Stimulated activated CD8-positive, alpha-beta memory T cell treated with anti-CD3 and anti-CD28 coated beads, Interleukin-7, amount 100 ng/mL, for 1 hour (primary cell): Measurements from ENCODE around the gene KCNIP1.

Source experiments
- DNase-seq, 2 donors: peaks; one replicate each; pipeline ENCODE4 v3.0.0-alpha.2; 2020; ENCODE audit warnings: low read depth in 2 of 2

The KCNIP1 gene

GRCh38 chr5:170483701-170484458 is 19.9 kb upstream of the KCNIP1 start:
- DNase-seq: no peak

DNA sequence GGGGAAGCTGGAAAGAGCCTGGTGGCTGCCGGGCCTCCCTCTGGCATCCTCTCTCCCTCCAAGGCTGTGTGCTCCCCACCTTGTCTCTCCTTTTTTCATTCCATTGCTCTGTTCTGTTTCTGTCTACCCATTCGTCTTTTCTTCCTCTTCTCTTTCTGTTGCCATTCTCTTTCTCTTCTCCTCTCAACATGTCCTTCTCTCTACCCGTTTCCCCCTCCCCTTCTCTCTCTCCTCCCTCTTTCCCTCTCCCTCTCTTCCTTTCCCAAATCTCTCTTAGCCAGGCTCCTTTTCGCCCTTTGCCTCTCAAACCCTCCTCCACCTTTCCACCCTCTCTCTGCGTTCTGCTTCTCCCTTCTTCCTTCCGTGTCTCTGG is 19.4 kb upstream of the KCNIP1 start:
- no peak for DNase-seq

DNA sequence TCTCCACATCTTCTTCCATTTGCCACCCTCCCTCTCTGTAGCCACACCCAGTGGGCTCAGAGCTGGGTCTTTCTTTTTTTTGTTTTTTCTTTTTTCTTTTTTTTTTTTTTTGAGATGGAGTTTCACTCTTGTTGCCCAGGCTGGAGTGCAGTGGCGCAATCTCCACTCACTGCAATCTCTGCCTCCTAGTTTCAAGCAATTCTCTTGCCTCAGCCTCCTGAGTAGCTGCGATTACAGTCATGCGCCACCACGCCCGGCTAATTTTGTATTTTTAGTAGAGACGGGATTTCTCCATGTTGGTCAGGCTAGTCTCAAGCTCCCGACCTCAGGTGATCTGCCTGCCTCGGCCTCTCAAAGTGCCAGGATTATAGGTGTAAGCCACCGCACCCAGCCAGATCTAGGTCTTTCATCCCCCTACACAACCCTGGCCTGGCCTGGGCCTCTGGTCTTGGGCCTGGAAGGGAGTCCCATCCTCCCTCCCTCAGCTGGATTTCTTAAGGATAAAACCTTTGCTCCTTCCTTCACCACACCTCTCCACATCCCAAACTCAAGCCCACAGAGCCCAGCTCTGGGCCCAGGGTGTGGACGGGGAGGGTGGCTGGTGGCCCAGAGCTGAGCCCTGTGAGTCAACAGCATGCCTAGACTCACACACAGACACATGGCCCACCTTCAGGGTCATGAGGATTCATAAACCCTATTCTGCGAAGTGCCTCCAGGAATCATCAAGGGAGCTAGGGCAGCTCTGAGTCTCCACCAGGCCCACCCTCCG is 18.8 kb upstream of the KCNIP1 start:
- DNase-seq: no peak

DNA sequence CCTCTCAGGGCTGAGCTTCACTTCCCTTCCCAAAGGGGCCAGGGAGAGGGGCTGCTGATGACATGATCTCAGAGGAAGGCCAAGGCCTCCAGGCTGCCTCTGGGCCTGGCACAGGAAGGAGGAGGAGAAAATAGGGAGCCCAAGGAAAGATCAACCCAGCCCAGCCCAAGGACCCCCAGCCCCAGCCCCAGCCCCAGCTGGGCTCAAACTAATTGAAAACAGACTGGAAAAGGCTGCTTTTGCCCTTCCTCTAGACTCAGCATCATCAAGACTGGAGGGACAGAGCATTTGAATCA is 18.3 kb upstream of the KCNIP1 start:
- no peak for DNase-seq

DNA sequence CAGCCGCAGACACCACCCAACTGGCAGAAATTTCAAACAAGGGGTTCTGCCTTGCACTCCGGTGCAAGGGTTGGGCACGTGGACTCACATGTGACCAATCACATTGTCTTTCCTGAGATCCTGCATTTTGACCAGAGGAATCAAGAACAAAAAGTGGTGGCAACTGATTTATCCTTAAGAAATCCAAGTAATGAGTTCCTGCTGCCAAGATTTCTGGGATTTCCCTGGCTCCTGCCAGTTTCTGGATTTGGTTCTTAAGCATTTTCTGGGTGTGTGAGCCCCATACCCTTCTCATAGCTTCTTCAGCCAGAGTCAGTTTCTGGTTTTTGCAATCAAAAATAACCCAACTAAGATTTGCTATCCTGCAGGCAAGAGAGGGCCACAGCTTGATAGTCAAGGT is 17.4 kb upstream of the KCNIP1 start:
- DNase-seq: no peak

- DNase-seq: no peak
Observed at GRCh38 chr5:170488570-170488969, 15.2 kb upstream of the KCNIP1 start.

GRCh38 chr5:170489199-170489598 is 14.6 kb upstream of the KCNIP1 start:
- DNase-seq: no peak

GRCh38 chr5:170490381-170490780 is 13.4 kb upstream of the KCNIP1 start:
- DNase-seq: no peak

DNA sequence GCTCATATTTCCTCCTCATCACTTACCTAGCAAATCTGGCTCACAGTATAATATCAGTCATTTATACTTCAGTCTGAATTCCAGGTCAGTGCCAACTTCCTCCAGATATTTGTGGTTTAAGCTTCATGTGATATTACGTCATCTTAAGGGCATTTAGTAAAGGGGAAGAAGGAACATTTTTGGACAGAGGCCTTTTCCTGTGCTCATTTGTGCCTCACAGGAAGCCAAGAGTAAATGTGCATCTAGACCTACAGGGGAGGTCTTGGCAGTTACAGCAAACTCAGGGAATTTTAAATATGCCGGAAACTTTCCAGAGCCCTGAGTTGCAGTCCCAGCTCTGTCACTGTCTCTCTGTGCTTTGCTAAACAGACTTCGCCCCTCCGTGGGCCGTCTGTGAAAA is 12.3 kb upstream of the KCNIP1 start:
- DNase-seq: no peak

- DNase-seq: no peak
Observed at GRCh38 chr5:170493028-170493820, 10.6 kb upstream of the KCNIP1 start.

GRCh38 chr5:170494041-170494440 is 9.8 kb upstream of the KCNIP1 start:
- no peak for DNase-seq

- DNase-seq: no peak
Observed at GRCh38 chr5:170495825-170496661, 7.8 kb upstream of the KCNIP1 start.

GRCh38 chr5:170496662-170497028 is 7.2 kb upstream of the KCNIP1 start:
- no peak for DNase-seq

DNA sequence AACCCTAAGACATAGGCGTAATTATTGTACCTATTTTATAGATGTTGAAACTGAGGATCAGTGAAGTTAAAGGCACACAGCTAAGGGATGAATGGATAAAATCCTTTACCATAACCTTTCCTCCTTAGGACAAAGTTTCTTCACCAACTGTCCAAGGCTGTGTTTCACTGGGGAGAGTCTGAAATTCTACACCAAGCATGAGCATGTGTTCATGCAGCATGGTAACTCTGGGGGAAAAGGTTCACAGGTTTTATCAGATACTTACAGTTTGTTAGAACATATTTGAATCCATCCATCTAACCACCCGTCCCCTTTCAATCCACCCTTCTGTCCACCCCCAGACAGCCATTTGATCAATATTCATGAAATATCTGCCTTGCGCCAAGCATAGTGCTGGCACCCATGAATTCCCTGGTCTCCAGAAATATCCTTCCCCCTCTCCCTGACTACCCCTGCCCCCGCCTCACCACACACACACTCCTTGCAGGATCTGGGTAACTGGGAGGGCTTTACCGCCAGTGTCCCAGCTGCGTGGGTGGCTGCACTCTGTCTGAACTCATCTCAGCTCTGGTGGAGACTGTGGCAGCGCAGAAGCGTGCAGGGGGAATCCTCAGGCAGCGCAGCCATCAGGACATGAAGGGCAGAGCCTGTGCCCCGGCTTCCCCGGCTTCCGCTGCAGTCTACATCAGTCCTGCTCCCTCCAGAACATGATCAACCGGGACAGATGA is 6.3 kb upstream of the KCNIP1 start:
- no peak for DNase-seq

DNA sequence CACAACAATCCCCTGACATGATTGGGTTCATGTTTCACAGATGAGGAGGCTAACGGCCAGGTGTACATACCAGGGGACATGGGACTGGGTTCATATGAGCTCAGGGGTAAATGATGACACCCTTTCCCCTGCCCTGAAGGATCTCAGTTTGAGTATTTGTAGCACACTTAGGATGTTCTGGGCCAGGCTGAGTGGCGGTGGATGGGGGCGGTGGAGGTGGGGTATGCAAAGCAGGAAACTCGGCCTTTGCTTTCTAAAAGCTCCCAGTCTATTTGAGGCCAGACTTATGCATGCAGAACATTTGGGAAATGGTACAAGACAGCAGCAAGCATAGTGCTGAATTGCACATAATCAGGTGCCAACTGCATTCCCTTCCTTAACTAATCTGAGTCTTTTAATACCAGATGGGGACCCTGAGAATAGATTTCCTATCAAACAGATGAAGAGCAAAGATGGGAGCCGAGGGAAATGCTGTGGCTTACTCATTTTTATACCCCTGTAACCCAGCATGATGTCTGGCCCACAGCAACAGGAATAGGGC is 4.9 kb upstream of the KCNIP1 start:
- DNase-seq: no peak

- no peak for DNase-seq
Observed at GRCh38 chr5:170499621-170500020, 4.2 kb upstream of the KCNIP1 start.

DNA sequence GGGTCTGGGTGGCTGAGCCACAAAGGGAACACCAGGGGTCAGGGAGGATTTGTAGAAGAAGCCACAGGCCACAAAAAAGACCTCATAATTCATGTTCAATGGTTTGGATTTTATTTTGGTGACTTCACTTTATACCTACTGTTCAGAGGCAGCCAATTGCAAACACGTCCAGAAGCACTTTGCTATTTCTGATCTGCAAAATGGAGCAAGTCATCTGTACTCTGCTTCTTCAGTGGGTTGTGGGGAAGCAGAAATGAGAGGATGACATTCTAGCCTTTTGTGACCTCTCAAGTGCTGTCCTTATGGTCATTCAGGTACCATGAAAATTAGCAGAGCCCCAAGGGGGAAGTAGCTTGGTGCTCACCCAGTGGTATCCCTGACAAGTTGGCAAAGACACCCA is 2.5 kb upstream of the KCNIP1 start:
- DNase-seq: no peak

DNA sequence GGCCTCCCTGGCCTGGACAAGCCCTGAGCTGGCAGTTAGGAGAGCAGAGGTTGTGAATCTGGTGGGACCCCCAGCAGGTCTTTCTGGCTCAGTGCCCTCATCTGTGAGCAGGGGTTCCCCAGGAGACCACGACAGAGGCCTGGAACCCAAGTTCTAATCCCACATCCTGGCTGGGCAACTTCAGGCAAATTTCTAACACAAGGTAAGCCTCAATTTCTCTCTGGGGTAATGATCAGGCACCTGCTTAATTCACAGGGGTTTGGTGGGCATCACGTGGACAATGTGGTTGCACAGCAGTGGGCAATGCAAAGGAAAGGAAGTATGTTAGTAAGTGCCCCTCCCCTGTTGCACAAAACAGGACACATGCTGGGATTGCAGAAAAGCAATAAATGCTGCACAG is 1.9 kb upstream of the KCNIP1 start:
- DNase-seq: no peak

GRCh38 chr5:170504616-170505266 is 921 bp downstream of the KCNIP1 start:
- DNase-seq: no peak

DNA sequence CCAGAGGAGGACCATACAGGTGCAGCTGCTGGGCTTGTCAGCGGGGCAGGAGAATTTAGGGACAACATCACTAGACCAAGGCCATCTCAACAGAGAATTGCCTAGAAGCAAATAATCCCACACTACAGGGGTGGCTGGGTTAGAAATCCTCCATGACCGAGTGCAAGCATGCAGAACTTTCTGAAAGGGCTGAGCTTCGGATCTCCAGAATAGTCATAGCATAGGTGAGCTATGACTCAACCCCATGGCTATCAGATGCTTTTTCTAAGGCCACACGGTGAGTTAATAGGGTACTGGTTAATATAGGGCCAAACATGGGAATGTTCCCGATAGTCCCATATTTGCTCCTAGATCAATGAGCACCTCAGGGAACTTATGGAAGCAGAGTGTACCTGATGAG is 4.2 kb downstream of the KCNIP1 start:
- DNase-seq: no peak
